H9 (cell line): ENCODE data around the gene SRC. TPM values are rescaled to one million over a fixed set of nuclear protein-coding genes. Genes with fewer than 3 reads are reported as not detected.

Source experiments
- DNase-seq: peaks from one replicate; pipeline ENCODE4 v3.0.0-alpha.2; 2017
- H2AFZ ChIP-seq: one replicate; pipeline ENCODE4 v1.6.1; 2013; ENCODE audit warnings: mild to moderate bottlenecking, low read length, control low read depth, moderate library complexity
- H2AK5ac ChIP-seq: 2 replicates; pipeline ENCODE4 v1.6.1; 2013; ENCODE audit warnings: low read length, control low read depth, mixed read lengths; ENCODE audit not compliant: insufficient read length
- H2BK120ac ChIP-seq: one replicate; pipeline ENCODE4 v1.6.1; 2013; ENCODE audit warnings: low read depth, mild to moderate bottlenecking, low read length, control low read depth, inconsistent platforms; ENCODE audit not compliant: poor library complexity, severe bottlenecking
- H2BK12ac ChIP-seq: 2 replicates; pipeline ENCODE4 v1.6.1; 2013; ENCODE audit warnings: low read length, control low read depth, mixed read lengths, low read depth; ENCODE audit not compliant: insufficient read length
- H2BK15ac ChIP-seq: 2 replicates; pipeline ENCODE4 v1.6.1; 2013; ENCODE audit warnings: low read depth, low read length, control low read depth
- H2BK20ac ChIP-seq: one replicate; pipeline ENCODE4 v1.6.1; 2013; ENCODE audit warnings: low read depth, mild to moderate bottlenecking, low read length, control low read depth, inconsistent platforms; ENCODE audit not compliant: poor library complexity, severe bottlenecking
- H2BK5ac ChIP-seq: 2 replicates; pipeline ENCODE4 v1.6.1; 2013; ENCODE audit warnings: low read length, control low read depth, mixed read lengths; ENCODE audit not compliant: insufficient read length
- H3K14ac ChIP-seq: 2 replicates; pipeline ENCODE4 v1.6.1; 2013; ENCODE audit warnings: low read length, control low read depth; ENCODE audit not compliant: insufficient read depth
- H3K18ac ChIP-seq: 2 replicates; pipeline ENCODE4 v1.6.1; 2013; ENCODE audit warnings: low read depth, mild to moderate bottlenecking, mixed read lengths, low read length, control low read depth; ENCODE audit not compliant: insufficient read length
- H3K23ac ChIP-seq: 2 replicates; pipeline ENCODE4 v1.6.1; 2013; ENCODE audit warnings: low read length, control low read depth, mixed read lengths, low read depth; ENCODE audit not compliant: insufficient read length
- H3K23me2 ChIP-seq: 2 replicates; pipeline ENCODE4 v1.6.1; 2013; ENCODE audit warnings: low read depth, mild to moderate bottlenecking, mixed read lengths, low read length, control low read depth; ENCODE audit not compliant: insufficient read length, poor library complexity, severe bottlenecking
- H3K27ac ChIP-seq: 2 replicates; pipeline ENCODE4 v1.5.1; 2013; ENCODE audit warnings: low read length, control low read depth, mixed read lengths, low read depth; ENCODE audit not compliant: insufficient read length
- H3K27me3 ChIP-seq: 2 replicates; pipeline ENCODE4 v1.6.1; 2013; ENCODE audit warnings: low read length, control low read depth, inconsistent platforms; ENCODE audit not compliant: insufficient read depth
- H3K4ac ChIP-seq: 2 replicates; pipeline ENCODE4 v1.6.1; 2013; ENCODE audit warnings: low read depth, mild to moderate bottlenecking, control low read depth, inconsistent platforms, low read length, moderate library complexity
- H3K4me1 ChIP-seq: 2 replicates; pipeline ENCODE4 v1.6.1; 2013; ENCODE audit warnings: low read length, control low read depth, inconsistent platforms; ENCODE audit not compliant: insufficient read depth
- H3K4me2 ChIP-seq: 2 replicates; pipeline ENCODE4 v1.6.1; 2013; ENCODE audit warnings: low read length, control low read depth, mixed read lengths; ENCODE audit not compliant: insufficient read length, insufficient read depth
- H3K56ac ChIP-seq: 2 replicates; pipeline ENCODE4 v1.6.1; 2013; ENCODE audit warnings: low read depth, mild to moderate bottlenecking, mixed read lengths, low read length, control low read depth; ENCODE audit not compliant: insufficient read length
- H3K79me1 ChIP-seq: 2 replicates; pipeline ENCODE4 v1.6.1; 2013; ENCODE audit warnings: low read depth, mild to moderate bottlenecking, moderate library complexity, low read length, control low read depth, inconsistent platforms; ENCODE audit not compliant: insufficient read depth, poor library complexity, severe bottlenecking
- H3K79me2 ChIP-seq: 2 replicates; pipeline ENCODE4 v1.6.1; 2013; ENCODE audit warnings: low read length, control low read depth, inconsistent platforms; ENCODE audit not compliant: insufficient read depth
- H3K9ac ChIP-seq: 2 replicates; pipeline ENCODE4 v1.6.1; 2013; ENCODE audit warnings: low read length, control low read depth, mixed read lengths; ENCODE audit not compliant: insufficient read length; ENCODE audit errors: extremely low read depth
- H3K9me3 ChIP-seq: one replicate; pipeline ENCODE4 v1.6.1; 2013; ENCODE audit warnings: low read depth, low read length, inconsistent platforms; ENCODE audit not compliant: control insufficient read depth
- H3T11ph ChIP-seq: one replicate; pipeline ENCODE4 v1.6.1; 2013; ENCODE audit warnings: mild to moderate bottlenecking, low read length, control low read depth, inconsistent platforms
- H4K20me1 ChIP-seq: one replicate; pipeline ENCODE4 v1.6.1; 2013; ENCODE audit not compliant: control insufficient read depth, insufficient read length, insufficient read depth
- H4K5ac ChIP-seq: 2 replicates; pipeline ENCODE4 v1.6.1; 2013; ENCODE audit warnings: low read depth, mild to moderate bottlenecking, mixed read lengths, low read length, control low read depth; ENCODE audit not compliant: insufficient read length
- H4K8ac ChIP-seq: replicated peaks from 2 replicates; pipeline ENCODE4 v1.6.1; 2013; ENCODE audit warnings: low read length, control low read depth, mixed read lengths, low read depth; ENCODE audit not compliant: insufficient read length
- H4K91ac ChIP-seq: 2 replicates; pipeline ENCODE4 v1.6.1; 2013; ENCODE audit warnings: low read depth, mild to moderate bottlenecking, moderate library complexity, mixed read lengths, low read length, control low read depth; ENCODE audit not compliant: insufficient read length
- H3K27ac Mint-ChIP-seq, 3 experiments: 2 replicates in 2 of 3; 3 replicates in 1 of 3; pipeline ENCODE4 v1.8.0; 2020 to 2021; ENCODE audit warnings: mixed read lengths in 3 of 3, mild to moderate bottlenecking in 1 of 3, moderate library complexity in 1 of 3
- H3K27me3 Mint-ChIP-seq: 2 replicates; pipeline ENCODE4 v1.8.0; 2021; ENCODE audit warnings: low read depth, mild to moderate bottlenecking, moderate library complexity, mixed read lengths
- H3K36me3 Mint-ChIP-seq, 3 experiments: 2 replicates in 2 of 3; 3 replicates in 1 of 3; pipeline ENCODE4 v1.8.0; 2020 to 2021; ENCODE audit warnings: low read depth in 3 of 3, mixed read lengths in 3 of 3; ENCODE audit not compliant: insufficient read depth in 1 of 3
- H3K4me1 Mint-ChIP-seq, 2 experiments: 2 replicates each; pipeline ENCODE4 v1.8.0; 2020; ENCODE audit warnings: mixed read lengths in 2 of 2
- H3K4me3 Mint-ChIP-seq, 2 experiments: 2 replicates in 1 of 2; 3 replicates in 1 of 2; pipeline ENCODE4 v1.8.0; 2020 to 2021; ENCODE audit warnings: mild to moderate bottlenecking in 2 of 2, mixed read lengths in 2 of 2, moderate library complexity in 1 of 2
- H3K9me3 Mint-ChIP-seq, 2 experiments: 2 replicates in 1 of 2; 3 replicates in 1 of 2; pipeline ENCODE4 v1.8.0; 2020; ENCODE audit warnings: mild to moderate bottlenecking in 2 of 2, mixed read lengths in 2 of 2, moderate library complexity in 1 of 2
- WGBS: extraction: QIAGEN DNeasy Blood & Tissue Kit; methylation state at CpG from one replicate; pipeline ENCODE4 v1.1.7; 2013; ENCODE audit warnings: missing lambda C conversion rate, low lambda C conversion rate, mixed read lengths; ENCODE audit not compliant: insufficient read length; ENCODE audit errors: extremely low coverage; 5-methylcytosine and 5-hydroxymethylcytosine counted together
- total RNA-seq: library from RNA; stranded (reverse); gene quantifications from 2 replicates; pipeline ENCODE4 v1.2.1, GENCODE V29; 2021
- TF ChIP-seq, protein P1 (sequence below): fragments of 200-600 bp; sonication (generic); conservative IDR thresholded peaks from 3 replicates; pipeline ENCODE4 v1.8.0; 2021; ENCODE audit warnings: antibody characterized with exemption, mild to moderate bottlenecking

The SRC gene
- total RNA-seq, 1 experiment from 2014 or later, result 44.5 TPM

- no CpG with 5 or more reads among the region's 11 CpGs for WGBS
- Mint-ChIP-seq H3K4me1 (peaks cover 15 to 18% of the 10 kb centered on the region in 2 experiments), H3K4me3 (no peak overlapping the region), H3K36me3 (peaks cover 9 to 23% (median 20%) of the 10 kb centered on the region in 3 experiments), H3K27ac (peak overlapping the region in 2 of 3 experiments; percentile 28 to 77; a peak in 4 of 7 replicates), H3K27me3 (no peaks in the 10 kb centered on the region; the same call in 1 of the 2 replicates), H3K9me3 (no peaks in the 10 kb centered on the region; a peak in 1 of 5 replicates)
- Histone ChIP-seq H3K18ac (no peak overlapping the region), H3K4me1 (no peaks in the 10 kb centered on the region; the same call in 1 of the 2 replicates), H3K79me2 (no peaks in the 10 kb centered on the region), H2BK5ac (no peak overlapping the region), H3K9me3 (no peaks in the 10 kb centered on the region), H4K91ac (no peak overlapping the region), H3K27ac (no peak overlapping the region), H4K8ac (no peak overlapping the region), H4K20me1 (no peaks in the 10 kb centered on the region), H3K4ac (no peak overlapping the region), H2BK120ac (no peak overlapping the region), H2AK5ac (no peak overlapping the region), H2BK15ac (no peak overlapping the region), H3T11ph (no peak overlapping the region), H3K27me3 (no peaks in the 10 kb centered on the region), H3K4me2 (no peak overlapping the region), H4K5ac (no peak overlapping the region), H3K79me1 (no peaks in the 10 kb centered on the region), H2BK12ac (no peak overlapping the region), H3K14ac (no peak overlapping the region), H3K9ac (no peak overlapping the region), H2BK20ac (no peak overlapping the region), H3K23ac (no peak overlapping the region), H3K56ac (no peak overlapping the region), H2AFZ (no peak overlapping the region), H3K23me2 (no peaks in the 10 kb centered on the region)
- DNase-seq, result no peak
- TF ChIP-seq, protein P1, sequence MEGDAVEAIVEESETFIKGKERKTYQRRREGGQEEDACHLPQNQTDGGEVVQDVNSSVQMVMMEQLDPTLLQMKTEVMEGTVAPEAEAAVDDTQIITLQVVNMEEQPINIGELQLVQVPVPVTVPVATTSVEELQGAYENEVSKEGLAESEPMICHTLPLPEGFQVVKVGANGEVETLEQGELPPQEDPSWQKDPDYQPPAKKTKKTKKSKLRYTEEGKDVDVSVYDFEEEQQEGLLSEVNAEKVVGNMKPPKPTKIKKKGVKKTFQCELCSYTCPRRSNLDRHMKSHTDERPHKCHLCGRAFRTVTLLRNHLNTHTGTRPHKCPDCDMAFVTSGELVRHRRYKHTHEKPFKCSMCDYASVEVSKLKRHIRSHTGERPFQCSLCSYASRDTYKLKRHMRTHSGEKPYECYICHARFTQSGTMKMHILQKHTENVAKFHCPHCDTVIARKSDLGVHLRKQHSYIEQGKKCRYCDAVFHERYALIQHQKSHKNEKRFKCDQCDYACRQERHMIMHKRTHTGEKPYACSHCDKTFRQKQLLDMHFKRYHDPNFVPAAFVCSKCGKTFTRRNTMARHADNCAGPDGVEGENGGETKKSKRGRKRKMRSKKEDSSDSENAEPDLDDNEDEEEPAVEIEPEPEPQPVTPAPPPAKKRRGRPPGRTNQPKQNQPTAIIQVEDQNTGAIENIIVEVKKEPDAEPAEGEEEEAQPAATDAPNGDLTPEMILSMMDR, result no peak
These were observed 36.7 kb downstream of the SRC start for GRCh38 chr20:37382482-37383120.
